HepG2 (cell line): ENCODE measurements around the gene P2RY8. TPM values are rescaled to one million over a fixed set of nuclear protein-coding genes. Genes with fewer than 3 reads are reported as not detected.

Source experiments
- ATAC-seq: fragments of 200-7000 bp; cut with Tn5 transposase; 3 replicates; pipeline ENCODE4 v1.9.1; 2020; ENCODE audit warnings: mild to moderate bottlenecking, moderate library complexity
- BruUV-seq: library from RNA; stranded (reverse); fragments of 400-500 nt; replicated peaks from 2 replicates; lab custom pipeline; 2021; lab: Mats Ljungman, UMichigan
- CTCF ChIA-PET: fragments of 300-600 bp; formaldehyde crosslinking; extraction: SDS; loops from one replicate; lab custom pipeline; 2021; ENCODE audit warnings: low total read pairs, inconsistent platforms, low intra/inter-chr PET ratio; lab: Yijun Ruan, JAX
- POLR2A ChIA-PET: fragments of 350-600 bp; sonication (Branson Sonifier 250); formaldehyde crosslinking; loops from one replicate; lab custom pipeline; 2020; ENCODE audit warnings: antibody characterized with exemption, inconsistent platforms; lab: Yijun Ruan, JAX
- DNase-seq: peaks from one replicate; pipeline ENCODE4 v3.0.0-alpha.2; 2015; ENCODE audit warnings: low spot score
- FAIRE-seq: peaks from 3 replicates; lab custom pipeline; 2011; peaks lifted over from hg19 to GRCh38; lab: Jason Lieb, UNC
- H2AFZ ChIP-seq: one replicate; pipeline ENCODE4 v1.6.1; 2011; ENCODE audit warnings: low read length, inconsistent platforms
- H3K27ac ChIP-seq: fragments of 300-600 bp; 3 replicates; pipeline ENCODE4 v1.8.0; 2011; ENCODE audit warnings: mixed run types, mild to moderate bottlenecking, mixed read lengths, low read length, inconsistent platforms; ENCODE audit not compliant: insufficient read depth; ENCODE audit errors: extremely low read length
- H3K27me3 ChIP-seq, 2 experiments: fragments of 200-600 bp in 1 of 2; 2 replicates in 1 of 2; 3 replicates in 1 of 2; pipeline versions ENCODE4 v1.6.0 to v1.8.0; 2011; ENCODE audit warnings: low read length in 2 of 2, mild to moderate bottlenecking in 2 of 2, moderate library complexity in 2 of 2, inconsistent platforms in 1 of 2; ENCODE audit not compliant: insufficient read depth in 2 of 2, control insufficient read depth in 1 of 2
- H3K36me3 ChIP-seq, 2 experiments: fragments of 200-600 bp in 1 of 2; replicated peaks in 1 of 2; 2 replicates in 1 of 2; 3 replicates in 1 of 2; pipeline versions ENCODE4 v1.5.1 to v1.8.0; 2011; ENCODE audit warnings: low read length in 2 of 2, inconsistent platforms in 1 of 2; ENCODE audit not compliant: insufficient read depth in 2 of 2, control insufficient read depth in 1 of 2
- H3K4me1 ChIP-seq: 2 replicates; pipeline ENCODE4 v1.5.1; 2012; ENCODE audit warnings: low read length, inconsistent platforms; ENCODE audit not compliant: insufficient read depth
- H3K4me2 ChIP-seq: 2 replicates; pipeline ENCODE4 v1.6.0; 2011; ENCODE audit warnings: low read depth, low read length, inconsistent platforms
- H3K4me3 ChIP-seq, 3 experiments: fragments of 200-600 bp in 1 of 3; sonication (generic), shearing (Covaris generic) in 1 of 3; replicated peaks in 1 of 3; 2 replicates each; pipeline ENCODE4 v1.5.1; 2011 to 2016; ENCODE audit warnings: low read length in 3 of 3, inconsistent platforms in 2 of 3, low read depth in 2 of 3, mild to moderate bottlenecking in 2 of 3, control low read depth in 1 of 3, mixed read lengths in 1 of 3; ENCODE audit not compliant: insufficient read depth in 1 of 3
- H3K79me2 ChIP-seq: one replicate; pipeline ENCODE4 v1.6.1; 2011; ENCODE audit warnings: low read length, inconsistent platforms; ENCODE audit not compliant: insufficient read depth
- H3K9ac ChIP-seq: 2 replicates; pipeline ENCODE4 v1.6.0; 2011; ENCODE audit warnings: mild to moderate bottlenecking, low read depth, low read length, inconsistent platforms; ENCODE audit not compliant: insufficient read depth
- H3K9me3 ChIP-seq: 2 replicates; pipeline ENCODE4 v1.5.1; 2012; ENCODE audit warnings: mild to moderate bottlenecking, low read length
- H4K20me1 ChIP-seq: 2 replicates; pipeline ENCODE4 v1.6.0; 2011; ENCODE audit warnings: inconsistent platforms, mild to moderate bottlenecking, low read length, moderate library complexity; ENCODE audit not compliant: insufficient read depth
- BCL6 ChIP-seq: IDR thresholded peaks from 2 replicates; pipeline ENCODE4 v1.6.1; 2016; ENCODE audit warnings: missing genetic modification reagents, missing compliant biosample characterization
- DMAP1 ChIP-seq: IDR thresholded peaks from 2 replicates; pipeline ENCODE4 v1.6.1; 2016
- HNRNPLL ChIP-seq: fragments of 200-400 bp; formaldehyde crosslinking; IDR thresholded peaks from 2 replicates; pipeline ENCODE4 v1.6.1; 2017; ENCODE audit warnings: mild to moderate bottlenecking, low read depth, low read length; ENCODE audit not compliant: poor library complexity, severe bottlenecking
- IKZF4 ChIP-seq: sonication (generic); formaldehyde crosslinking; IDR thresholded peaks from 2 replicates; pipeline ENCODE4 v1.5.1; 2020; ENCODE audit warnings: borderline replicate concordance, mild to moderate bottlenecking, low read depth, missing genetic modification reagents; ENCODE audit errors: not compliant biosample characterization
- ISL2 ChIP-seq: sonication (generic); formaldehyde crosslinking; IDR thresholded peaks from 2 replicates; pipeline ENCODE4 v1.5.0; 2020; ENCODE audit warnings: missing genetic modification reagents
- MTA3 ChIP-seq: sonication (generic); formaldehyde crosslinking; IDR thresholded peaks from 2 replicates; pipeline ENCODE4 v1.4.0; 2020; ENCODE audit warnings: missing genetic modification reagents
- MZF1 ChIP-seq: sonication (generic); formaldehyde crosslinking; IDR thresholded peaks from 2 replicates; pipeline ENCODE4 v1.8.1; 2023; ENCODE audit warnings: mild to moderate bottlenecking, missing genetic modification reagents, borderline replicate concordance
- THRA ChIP-seq: sonication (generic); formaldehyde crosslinking; IDR thresholded peaks from 2 replicates; pipeline ENCODE4 v1.4.0; 2020; ENCODE audit warnings: missing genetic modification reagents, borderline replicate concordance
- ZBTB3 ChIP-seq: sonication (generic); formaldehyde crosslinking; IDR thresholded peaks from 2 replicates; pipeline ENCODE4 v1.4.0; 2020; ENCODE audit warnings: low read depth, mild to moderate bottlenecking, moderate library complexity, missing genetic modification reagents, borderline replicate concordance
- ZBTB33 ChIP-seq: sonication (generic); formaldehyde crosslinking; IDR thresholded peaks from 2 replicates; pipeline ENCODE4 v1.4.0; 2020; ENCODE audit warnings: missing genetic modification reagents
- ZNF3 ChIP-seq: IDR thresholded peaks from 2 replicates; pipeline ENCODE4 v1.7.0; 2017; ENCODE audit warnings: inconsistent platforms
- ZNF530 ChIP-seq: sonication (generic); formaldehyde crosslinking; IDR thresholded peaks from 2 replicates; pipeline ENCODE4 v1.5.0; 2020; ENCODE audit warnings: low read depth, mild to moderate bottlenecking, missing genetic modification reagents
- ZNF639 ChIP-seq: conservative IDR thresholded peaks from 2 replicates; pipeline ENCODE4 v1.6.1; 2018; ENCODE audit warnings: missing genetic modification reagents
- ZNF883 ChIP-seq: sonication (generic); formaldehyde crosslinking; IDR thresholded peaks from 2 replicates; pipeline ENCODE4 v1.5.1; 2020; ENCODE audit warnings: mild to moderate bottlenecking, missing genetic modification reagents; ENCODE audit errors: not compliant biosample characterization
- WGBS: methylation state at CpG from one replicate; pipeline ENCODE4 v1.1.6; 2017; ENCODE audit warnings: low lambda C conversion rate; 5-methylcytosine and 5-hydroxymethylcytosine counted together
- in situ Hi-C: cut with HindIII; loops from 2 replicates; pipeline ENCODE4 v1.10.0; 2017; ENCODE audit warnings: low pct_unique_long_range_greater_than_20kb; ENCODE audit not compliant: extremely low pct_ligation_motif_present
- intact Hi-C: fragments of 100-400 bp; cut with micrococcal nuclease; formaldehyde crosslinking; loops from one replicate; pipeline ENCODE4 v1.10.0; 2022; ENCODE audit not compliant: unreplicated experiment
- polyA plus RNA-seq, 8 experiments: library from polyadenylated mRNA; depleted of rRNA in 3 of 8; stranded (reverse) in 7 of 8; unstranded in 1 of 8; fragments of >200 nt; fragmentation: Illumina TruSeq in 4 of 8; extraction: Trizol in 4 of 8; gene quantifications; 2 replicates each; pipeline versions ENCODE4 v1.2.1 to v1.2.3, GENCODE V29; 2011 to 2016; ENCODE audit warnings: low read depth in 4 of 8, missing spikeins in 1 of 8, mixed read lengths in 1 of 8; ENCODE audit not compliant: insufficient read depth in 1 of 8
- total RNA-seq, 5 experiments: library from RNA; depleted of rRNA; stranded (reverse); fragments of >200 nt; fragmentation: Illumina TruSeq; extraction: Trizol; gene quantifications; 2 replicates each; pipeline ENCODE4 v1.2.3, GENCODE V29; 2016; ENCODE audit warnings: low read depth in 1 of 5
- TF ChIP-seq, protein P1 (sequence below): sonication (generic); formaldehyde crosslinking; IDR thresholded peaks from 2 replicates; pipeline ENCODE4 v1.5.0; 2020; ENCODE audit warnings: mild to moderate bottlenecking, missing genetic modification reagents

P2RY8 gene
- total and polyA plus RNA-seq, 2 of the 13 experiments (the other 11 are each of a cell fraction or from before 2014, with no cell fraction given), result 1.0 to 1.3 TPM

GRCh38 chrX:1502853-1503252, 34.1 kb downstream of the P2RY8 start (continued):
- TF ChIP-seq, protein P1, sequence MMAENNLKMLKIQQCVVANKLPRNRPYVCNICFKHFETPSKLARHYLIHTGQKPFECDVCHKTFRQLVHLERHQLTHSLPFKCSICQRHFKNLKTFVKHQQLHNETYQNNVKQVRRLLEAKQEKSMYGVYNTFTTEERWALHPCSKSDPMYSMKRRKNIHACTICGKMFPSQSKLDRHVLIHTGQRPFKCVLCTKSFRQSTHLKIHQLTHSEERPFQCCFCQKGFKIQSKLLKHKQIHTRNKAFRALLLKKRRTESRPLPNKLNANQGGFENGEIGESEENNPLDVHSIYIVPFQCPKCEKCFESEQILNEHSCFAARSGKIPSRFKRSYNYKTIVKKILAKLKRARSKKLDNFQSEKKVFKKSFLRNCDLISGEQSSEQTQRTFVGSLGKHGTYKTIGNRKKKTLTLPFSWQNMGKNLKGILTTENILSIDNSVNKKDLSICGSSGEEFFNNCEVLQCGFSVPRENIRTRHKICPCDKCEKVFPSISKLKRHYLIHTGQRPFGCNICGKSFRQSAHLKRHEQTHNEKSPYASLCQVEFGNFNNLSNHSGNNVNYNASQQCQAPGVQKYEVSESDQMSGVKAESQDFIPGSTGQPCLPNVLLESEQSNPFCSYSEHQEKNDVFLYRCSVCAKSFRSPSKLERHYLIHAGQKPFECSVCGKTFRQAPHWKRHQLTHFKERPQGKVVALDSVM, result no peak
- TF ChIP-seq ZNF530 (CRISPR knock-in tag), result no peak
- TF ChIP-seq ZNF883, result no peak
- no peak for TF ChIP-seq ZNF3 (CRISPR knock-in tag)
- TF ChIP-seq THRA (CRISPR knock-in tag), result no peak

DNA sequence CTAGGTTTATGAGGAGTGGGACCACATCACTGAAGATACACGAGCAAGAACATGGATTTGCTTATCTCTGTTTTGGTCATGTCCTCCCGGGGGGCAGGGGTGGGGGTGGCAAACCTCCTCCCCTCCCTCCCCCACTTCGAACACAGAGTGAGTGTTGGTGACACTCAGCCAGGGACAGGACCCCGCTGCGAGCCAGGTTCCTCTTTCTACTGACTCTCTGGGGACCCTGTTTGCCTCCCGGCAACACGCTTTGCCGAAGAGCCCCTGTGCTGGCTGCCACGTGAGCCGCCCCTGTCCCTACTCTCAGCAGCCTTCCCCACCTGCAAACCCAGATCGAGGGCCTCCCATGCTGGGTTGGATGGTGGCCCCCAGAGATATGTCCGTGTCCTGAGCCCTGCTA, 34.7 kb downstream of the P2RY8 start:
- in situ Hi-C loops, result no loop called here
- 43% methylated on average over 4 of the region's 12 CpGs for WGBS
- H3K9ac ChIP-seq, result no peak overlapping the region
- ChIA-PET POLR2A (no interaction called here), CTCF (no interaction called here)
- no peaks in the 10 kb centered on the region for H3K79me2 ChIP-seq
- no peak overlapping the region for H3K27ac ChIP-seq
- BruUV-seq, result no TSS peak
- DNase-seq (no peak), FAIRE-seq (no peak)
- no peak for TF ChIP-seq BCL6
- no peak for TF ChIP-seq ZNF639 (CRISPR knock-in tag)
- TF ChIP-seq ZBTB33, result no peak
- TF ChIP-seq IKZF4 (CRISPR knock-in tag), result no peak
- TF ChIP-seq HNRNPLL, result no peak
- no peak for TF ChIP-seq ISL2 (CRISPR knock-in tag)
- no peak for TF ChIP-seq DMAP1 (CRISPR knock-in tag)
- no peak for TF ChIP-seq MZF1
- no peak for TF ChIP-seq MTA3 (CRISPR knock-in tag)
- TF ChIP-seq ZBTB3 (CRISPR knock-in tag), result no peak
- TF ChIP-seq, all 625 proteins: peak for 0
- no peaks in the 10 kb centered on the region for H3K36me3 ChIP-seq
- no peaks in the 10 kb centered on the region for H4K20me1 ChIP-seq
- intact Hi-C loops, result no loop called here
- no peaks in the 10 kb centered on the region for H3K27me3 ChIP-seq
- H2AFZ ChIP-seq, result no peak overlapping the region
- no peak for ATAC-seq
- no peaks in the 10 kb centered on the region for H3K9me3 ChIP-seq
- no peak overlapping the region for H3K4me2 ChIP-seq
- no peak overlapping the region for H3K4me3 ChIP-seq
- no peaks in the 10 kb centered on the region for H3K4me1 ChIP-seq
